LHCN-M2 (cell line): ENCODE measurements around the gene MYL4. TPM values are rescaled to one million over a fixed set of nuclear protein-coding genes. Genes with fewer than 3 reads are reported as not detected.
"Not testable (repeated sequence)": the region's sequence is repeated elsewhere in the genome, so short reads cannot be mapped to it uniquely, and the experiment has no call there.

Experiments used
- DNase-seq: peaks from one replicate; pipeline ENCODE4 v3.0.0-alpha.2; 2012; ENCODE audit warnings: low read depth
- total RNA-seq: library from RNA; depleted of rRNA; stranded (reverse); fragments of >200 nt; gene quantifications from 2 replicates; pipeline ENCODE4 v1.2.3, GENCODE V29; 2014

MYL4 gene
- total RNA-seq, 1 experiment from 2014 or later = 0.69 TPM

DNA sequence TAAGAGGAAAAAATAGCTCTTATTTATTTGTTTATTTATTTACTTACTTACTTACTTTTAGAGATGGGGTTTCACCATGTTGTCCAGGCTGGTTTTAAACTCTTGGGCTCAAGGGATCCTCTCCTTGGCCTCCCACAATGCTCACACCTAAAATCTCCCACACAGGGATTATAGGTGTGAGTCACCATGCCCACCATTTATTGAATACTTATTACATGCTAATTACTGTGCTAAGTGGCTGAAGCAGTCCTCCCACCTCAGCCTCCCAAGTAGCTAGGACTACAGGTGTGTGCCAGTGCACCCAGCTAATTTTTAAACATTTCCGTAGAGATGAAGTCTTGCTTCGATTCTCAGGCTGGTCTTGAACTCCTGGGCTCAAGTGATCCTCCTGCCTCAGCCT, 33.5 kb downstream of the MYL4 start:
- no peak for DNase-seq

DNA sequence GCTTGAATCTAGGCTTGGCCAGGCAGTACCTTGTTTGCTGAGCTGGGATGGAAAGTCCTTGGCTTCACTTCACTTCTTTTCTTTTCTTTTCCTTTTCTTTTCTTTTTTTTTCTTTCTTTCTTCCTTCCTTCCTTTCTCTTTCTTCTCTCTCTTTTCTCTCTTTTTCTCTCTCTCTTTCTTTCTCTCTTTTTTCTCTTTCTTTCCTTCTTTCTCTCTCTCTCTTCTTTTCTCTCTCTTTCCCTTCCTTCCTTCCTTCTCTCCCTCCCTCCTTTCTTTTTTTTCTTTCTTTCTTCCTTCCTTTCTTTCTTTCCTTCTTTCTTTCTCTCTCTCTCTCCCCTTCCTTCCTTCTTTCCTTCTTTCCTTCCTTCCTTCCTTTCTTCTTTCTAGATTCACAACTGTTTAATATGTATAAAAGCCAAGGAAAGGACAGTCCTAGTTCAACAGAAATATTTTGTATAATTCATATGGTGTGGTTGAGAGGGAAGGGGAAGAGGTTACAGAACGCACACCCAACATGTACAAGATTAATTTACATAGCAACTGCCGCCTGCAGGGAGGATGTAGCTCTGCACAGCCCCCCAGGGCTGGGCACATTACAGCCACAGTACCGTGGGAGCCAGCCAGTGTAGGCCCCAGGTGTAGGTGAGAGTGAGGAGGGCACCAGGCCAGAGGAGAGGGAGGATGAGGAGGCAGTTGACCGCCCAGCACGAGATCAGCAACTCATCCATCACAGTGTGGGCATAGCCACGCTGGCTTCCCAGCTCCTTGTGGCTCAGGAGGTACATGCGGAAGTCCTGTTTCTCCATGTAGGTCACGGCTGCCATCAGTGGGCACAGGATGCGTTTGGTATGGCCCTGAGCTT, 34.8 kb downstream of the MYL4 start:
- DNase-seq = no peak

DNA sequence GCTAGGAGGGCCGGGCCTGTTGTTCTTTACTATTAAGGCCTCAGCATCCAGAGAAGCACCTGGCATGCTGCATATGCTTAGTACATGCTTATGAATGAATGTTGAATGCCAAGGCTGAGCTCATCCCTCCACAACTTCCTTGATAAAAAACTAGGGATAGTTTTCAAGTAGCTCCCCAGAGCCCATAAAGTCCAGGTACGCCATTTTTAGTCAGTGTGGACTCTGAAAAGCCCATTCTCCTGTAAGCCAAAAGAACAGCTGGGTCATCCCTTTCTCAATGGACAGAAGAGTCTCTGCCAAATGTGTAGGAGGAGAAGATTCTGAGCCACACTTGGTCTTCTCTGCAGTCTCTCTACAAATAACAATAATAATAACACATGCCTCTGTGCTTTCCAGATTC, 35.5 kb downstream of the MYL4 start:
- no peak for DNase-seq

DNA sequence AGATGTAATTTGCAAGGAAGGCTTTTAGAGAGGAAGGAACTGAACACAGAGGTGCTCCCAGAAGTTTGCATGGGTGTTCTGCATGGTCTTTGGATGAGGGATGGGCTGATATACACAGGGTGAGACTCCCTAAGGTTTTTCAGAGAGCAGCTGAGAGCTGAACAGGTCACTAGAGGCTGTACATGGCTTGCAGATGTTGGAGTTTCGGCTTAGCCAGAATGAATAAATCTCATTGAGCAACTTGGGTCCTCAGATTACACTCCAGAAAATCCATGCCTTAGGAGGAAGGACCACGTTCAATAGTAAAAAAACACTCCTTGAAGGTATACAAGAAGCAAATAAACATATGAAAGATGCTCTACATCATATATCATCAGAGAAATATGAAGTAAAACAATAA, 37.0 kb downstream of the MYL4 start:
- no peak for DNase-seq

DNA sequence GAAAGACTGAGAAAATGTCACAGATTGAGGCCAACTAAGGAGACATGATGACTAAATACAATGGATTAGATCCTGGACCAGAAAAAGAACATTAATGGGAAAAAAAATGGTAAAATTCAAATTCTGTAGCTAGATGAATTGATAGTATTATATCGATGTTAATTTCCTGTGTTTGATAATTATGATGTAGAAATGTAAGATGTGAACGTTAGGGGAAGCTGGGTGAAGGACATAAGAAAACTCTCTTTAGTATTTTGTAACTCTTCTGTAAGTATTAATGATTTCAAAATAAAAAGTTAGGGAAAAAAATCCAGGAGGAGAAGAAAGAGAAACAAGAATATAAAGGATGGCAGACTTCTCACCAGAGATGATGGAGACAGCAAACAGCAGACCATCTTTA, 41.7 kb downstream of the MYL4 start:
- DNase-seq = no peak

DNA sequence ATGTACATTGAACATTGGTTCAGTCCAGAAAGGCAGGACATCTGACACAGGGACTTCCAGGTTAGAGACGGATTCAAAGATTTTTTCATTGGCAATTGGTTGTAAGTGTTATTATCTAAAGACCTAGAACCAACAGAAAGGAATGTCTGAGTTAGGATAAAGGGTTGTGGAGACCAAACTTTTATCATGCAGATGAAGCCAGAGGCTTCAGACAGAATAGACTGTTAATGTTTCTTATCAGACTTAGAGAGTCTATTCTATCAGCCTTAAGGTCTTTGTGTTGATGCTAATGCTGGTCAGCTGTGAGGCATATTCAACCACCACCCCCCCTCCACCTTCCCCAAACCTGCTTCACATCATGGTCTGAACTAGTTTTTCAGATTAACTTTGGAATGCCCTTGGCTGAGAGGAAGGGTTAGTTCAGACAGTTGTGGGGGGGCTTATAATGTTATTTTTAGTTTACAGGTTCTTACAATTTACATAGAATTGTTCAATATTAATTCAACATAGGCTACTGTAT, 42.3 kb downstream of the MYL4 start:
- no peak for DNase-seq

DNA sequence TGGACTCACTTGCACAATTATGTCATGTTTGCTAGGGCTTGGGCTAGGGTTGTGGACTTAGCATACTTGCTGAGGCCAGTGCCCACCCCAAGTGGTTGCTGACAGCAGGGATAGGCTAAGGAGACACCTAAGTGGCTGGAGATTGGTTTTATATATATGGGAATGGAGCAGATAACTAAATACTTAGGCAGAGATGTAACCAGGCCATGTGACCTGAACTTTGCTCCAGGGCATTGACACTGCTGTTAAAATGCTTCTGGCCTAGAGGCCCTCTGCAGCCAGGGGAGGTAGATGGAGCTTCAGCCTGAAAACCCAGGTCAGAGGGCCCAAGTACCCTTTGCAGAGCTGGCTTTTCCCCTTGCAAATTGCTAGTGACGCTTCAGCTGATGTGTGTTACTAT, 43.1 kb downstream of the MYL4 start:
- no peak for DNase-seq

DNA sequence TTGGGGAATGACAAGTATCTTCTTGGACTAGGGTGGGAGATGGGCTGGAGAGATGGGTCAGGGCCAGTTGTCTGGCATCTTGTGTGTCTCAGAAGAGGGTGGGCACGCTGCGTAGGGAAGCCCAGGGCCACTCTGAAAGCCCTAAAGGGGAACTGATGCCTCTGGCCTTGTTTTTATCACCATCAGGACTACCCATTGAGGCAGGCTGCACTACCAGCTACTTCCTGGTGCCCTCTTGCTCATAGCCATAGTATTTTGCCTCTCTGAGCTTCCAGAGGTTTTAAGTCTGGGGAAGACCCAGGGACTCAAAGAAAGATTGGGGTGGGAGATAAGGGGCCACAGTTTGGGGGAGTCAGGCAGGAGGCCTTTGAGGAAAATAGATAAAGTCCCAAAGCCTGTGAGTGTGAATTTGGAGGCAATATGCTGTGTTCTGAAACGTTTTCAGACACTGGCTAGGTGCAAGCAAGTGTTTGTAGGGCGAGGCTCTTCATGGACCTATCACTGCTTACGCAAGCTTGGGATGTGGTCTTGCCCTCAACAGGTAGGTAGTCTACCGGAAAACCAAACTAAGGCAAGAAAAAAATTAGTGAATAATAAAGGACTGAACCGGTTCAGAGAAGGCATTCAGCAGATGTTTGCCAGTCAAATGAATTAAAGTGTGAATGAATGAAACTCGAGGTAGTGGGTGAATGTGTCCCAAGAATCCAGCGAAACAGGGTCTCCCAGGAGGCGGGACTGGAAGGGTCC, 43.8 kb downstream of the MYL4 start:
- DNase-seq = no peak

DNA sequence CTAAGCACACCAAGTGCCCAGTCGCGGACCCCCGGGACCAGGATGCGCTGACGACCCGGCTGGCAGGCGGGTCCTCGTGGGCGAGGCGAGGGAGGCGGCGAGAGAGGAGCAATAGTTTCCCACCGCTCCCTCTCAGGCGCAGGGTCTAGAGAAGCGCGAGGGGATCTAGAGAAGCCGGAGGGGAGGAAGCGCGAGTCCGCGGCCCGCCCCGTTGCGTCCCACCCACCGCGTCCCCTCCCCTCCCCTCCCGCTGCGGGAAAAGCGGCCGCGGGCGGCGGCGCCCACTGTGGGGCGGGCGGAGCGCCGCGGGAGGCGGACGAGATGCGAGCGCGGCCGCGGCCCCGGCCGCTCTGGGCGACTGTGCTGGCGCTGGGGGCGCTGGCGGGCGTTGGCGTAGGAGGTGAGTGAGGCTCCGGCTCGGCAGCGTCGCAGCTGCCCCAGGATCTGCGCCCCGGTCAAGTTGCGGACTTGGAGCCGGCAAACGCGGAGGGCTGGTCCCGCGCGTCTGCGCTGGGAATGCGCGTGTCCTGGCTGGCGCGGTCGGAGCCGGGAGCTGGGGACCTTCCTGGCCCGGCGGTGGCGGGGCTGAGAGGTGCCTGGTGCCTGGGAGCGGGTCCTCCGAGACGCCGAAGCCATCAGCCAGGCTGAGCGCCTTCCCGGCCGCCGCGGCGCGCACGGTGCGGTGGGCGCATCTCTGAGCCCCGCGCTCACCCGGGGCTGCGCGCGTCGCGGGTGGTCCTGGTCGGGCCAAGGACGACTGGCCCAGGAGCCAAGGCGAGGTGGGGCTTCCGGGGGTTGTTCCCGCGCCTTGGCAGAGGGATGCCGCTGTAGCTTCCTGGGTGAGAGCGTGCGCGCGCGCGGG, 44.6 kb downstream of the MYL4 start, which contains the start of gene ITGB3:
ITGB3 (plus strand) TSS at position 287 of the 862 bp plus-strand sequence; CDS start at position 322, 35 bp downstream.
- DNase-seq = peak; percentile 70

DNA sequence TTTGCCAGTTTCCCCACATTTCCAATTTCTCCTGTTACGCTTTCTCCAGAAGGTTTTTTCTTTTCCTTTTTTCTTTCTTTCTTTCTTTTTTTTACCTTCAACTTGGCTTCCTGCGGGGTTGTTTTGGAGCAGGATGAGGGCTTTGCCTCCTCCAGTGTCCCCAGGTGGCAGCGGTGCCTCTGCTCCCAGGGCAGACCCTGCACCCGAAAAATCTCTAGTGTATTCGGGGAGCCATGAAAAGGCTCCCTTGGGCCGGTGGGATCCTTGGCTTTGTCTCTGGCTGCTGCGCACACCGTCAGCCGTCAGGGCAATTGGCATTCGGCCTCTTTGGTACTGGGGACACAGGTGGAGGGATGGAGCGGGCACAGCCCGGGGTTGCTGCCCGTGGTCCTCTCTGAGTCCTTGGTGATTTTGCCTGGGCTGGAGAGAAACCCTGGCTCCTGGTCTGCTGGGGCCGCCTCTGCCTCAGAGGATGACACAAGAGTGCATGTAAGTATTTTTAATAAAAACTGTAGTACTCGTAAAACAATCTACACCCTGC, 45.3 kb downstream of the MYL4 start:
- DNase-seq = no peak

DNA sequence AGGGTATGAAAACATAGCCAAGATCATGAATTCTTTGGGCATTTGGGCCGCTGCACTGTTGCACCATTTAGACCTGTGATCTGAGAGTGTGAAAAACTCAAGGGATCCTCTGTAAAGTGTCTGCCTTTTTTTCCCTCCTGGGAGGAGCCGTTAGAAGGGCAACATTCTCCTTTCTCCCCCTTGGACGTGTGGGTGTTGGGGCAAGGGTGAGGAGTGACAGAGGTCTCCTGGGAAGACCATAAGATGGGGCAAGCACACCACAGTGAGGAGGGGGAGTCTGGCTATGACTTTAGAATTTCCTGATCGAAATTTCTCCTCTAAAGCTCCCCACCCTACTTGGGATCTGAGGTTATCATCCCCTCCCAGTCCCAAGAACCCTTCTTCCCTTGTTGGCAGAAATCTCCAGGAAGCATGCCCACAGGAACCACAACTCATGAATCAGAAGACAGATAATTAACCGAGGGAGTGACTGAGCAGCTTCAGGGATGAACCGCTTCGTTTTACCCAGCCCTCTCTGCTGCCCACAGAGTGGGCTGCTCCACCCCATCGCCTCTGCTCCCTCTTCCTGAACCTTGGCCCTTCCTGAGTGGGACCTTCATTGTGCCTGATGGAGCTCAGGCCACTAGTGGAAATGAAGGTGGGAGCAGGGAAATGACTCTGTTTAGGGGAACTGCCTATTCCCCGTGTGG, 48.6 kb downstream of the MYL4 start:
- peak; percentile 91 for DNase-seq

DNA sequence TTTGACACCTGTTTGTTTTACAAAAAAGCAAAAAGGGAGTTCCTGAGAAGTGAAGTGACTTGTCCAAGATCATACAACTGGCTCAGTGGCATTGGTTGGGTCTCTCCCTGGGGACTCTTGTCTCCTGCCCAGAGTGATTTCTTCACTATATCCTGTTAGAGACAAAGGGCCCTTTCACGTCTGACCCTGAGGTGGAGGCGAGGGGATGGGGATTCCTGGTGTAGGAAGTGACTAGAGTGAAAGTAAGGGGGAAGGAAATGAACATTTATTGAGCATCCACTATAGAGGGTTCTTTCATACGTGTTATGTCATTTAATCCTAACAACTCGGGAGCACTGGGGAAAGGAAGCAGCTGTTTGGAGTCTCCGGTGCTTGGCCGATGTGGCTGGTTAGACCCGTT, 53.4 kb downstream of the MYL4 start:
- no peak for DNase-seq

DNA sequence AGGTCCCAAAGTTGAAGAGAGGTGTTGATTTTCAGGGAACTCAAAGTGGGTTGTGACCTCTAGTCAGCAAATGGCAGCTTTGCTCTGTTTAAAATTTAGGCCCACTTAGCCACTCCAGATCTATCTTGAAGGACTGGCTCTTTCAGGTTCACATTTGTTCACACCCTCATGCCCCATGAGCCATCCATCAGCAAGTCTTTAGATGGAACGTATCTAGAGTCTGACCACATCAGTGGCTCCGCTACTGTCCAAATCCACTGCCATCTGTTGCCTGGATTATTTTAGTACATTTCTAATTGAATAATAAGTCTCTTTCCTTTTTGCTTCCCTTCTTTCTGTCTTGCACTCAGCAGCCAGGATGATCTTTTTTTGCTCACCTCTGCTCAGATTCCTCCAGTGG, 55.0 kb downstream of the MYL4 start:
- DNase-seq = no peak

DNA sequence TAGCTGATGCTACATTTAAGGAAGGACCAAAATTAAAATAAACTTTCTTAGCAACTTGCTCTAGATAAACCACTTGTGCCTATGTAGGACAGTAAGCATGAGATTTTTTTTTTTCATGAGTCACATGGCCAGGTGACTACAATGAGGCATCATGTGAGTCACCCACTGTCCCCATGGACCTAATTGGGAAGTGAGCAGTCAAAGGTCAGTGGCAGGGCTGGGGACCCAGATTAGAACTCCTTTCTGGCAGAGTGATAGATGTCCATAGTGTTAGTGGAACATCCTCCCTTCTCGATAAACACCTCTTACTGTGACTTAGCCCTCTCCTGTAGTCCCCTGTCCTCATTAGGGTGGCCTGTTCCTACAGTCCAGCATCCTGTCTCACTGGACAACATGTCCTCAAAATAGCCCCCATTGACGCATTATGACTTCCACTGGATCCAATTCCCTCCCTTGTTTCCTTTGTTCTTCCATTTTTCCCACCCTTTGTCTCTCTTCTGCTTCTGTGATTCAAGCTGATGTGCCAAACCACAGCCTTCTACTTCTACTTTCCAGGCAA, 56.9 kb downstream of the MYL4 start:
- DNase-seq = peak; percentile 88

DNA sequence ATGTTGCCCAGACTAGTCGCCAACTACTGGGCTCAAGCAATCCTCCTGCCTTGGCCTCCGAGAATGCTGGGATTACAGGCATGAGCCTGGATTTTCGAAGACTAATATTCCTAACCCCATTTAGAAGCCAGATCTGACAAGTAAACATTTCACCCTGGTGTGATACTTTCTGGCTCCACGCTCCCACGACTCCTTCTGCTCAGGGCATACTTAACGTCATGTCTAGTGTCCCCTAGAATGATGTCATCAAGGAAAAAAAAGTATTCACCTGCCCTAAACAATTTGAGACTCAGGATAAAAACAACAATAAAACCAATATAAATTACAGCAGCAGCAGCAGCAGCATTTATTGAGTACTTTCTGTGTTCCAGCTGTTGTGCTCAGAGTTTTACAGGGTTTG, 57.6 kb downstream of the MYL4 start:
- no peak for DNase-seq

DNA sequence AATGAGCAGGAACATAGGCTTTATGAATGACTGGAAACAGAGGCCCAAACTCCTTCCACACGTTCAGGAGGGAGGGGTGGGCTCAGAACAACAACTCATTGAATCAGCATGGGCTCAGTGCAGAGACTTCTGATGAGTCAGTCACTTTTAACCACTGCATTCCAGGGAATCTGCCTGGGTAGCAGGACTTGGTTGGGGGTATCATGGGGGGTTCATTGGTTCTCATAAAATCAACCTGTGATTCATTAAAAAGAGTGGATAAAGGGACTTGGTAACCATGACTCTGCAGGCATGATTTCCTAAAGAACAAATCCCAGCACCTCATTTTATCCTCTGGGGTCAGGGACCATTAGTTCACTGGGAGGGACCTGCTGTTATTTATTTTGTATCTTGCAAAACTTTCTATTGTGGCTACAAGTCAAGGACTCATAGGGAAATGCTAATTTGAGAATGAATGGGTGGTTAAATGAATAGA, 58.2 kb downstream of the MYL4 start:
- DNase-seq = peak; percentile 94

DNA sequence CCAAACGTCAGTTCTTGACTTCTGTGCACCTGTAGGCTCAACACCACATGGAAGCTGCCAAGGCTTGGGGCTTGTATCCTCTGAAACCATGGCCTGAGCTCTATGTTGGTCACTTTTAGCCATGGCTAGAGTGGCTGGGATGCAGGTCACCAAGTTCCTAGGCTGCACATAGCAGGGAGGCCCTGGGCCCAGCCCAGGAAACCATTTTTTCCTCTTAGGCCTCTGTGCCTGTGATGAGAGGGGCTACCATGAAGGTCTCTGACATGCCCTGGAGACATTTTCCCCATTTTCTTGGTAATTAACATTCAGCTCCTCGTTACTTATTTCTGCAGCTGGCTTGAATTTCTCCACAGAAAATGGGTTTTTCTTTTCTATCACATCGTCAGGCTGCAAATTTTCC, 59.8 kb downstream of the MYL4 start:
- not testable (repeated sequence) for DNase-seq

DNA sequence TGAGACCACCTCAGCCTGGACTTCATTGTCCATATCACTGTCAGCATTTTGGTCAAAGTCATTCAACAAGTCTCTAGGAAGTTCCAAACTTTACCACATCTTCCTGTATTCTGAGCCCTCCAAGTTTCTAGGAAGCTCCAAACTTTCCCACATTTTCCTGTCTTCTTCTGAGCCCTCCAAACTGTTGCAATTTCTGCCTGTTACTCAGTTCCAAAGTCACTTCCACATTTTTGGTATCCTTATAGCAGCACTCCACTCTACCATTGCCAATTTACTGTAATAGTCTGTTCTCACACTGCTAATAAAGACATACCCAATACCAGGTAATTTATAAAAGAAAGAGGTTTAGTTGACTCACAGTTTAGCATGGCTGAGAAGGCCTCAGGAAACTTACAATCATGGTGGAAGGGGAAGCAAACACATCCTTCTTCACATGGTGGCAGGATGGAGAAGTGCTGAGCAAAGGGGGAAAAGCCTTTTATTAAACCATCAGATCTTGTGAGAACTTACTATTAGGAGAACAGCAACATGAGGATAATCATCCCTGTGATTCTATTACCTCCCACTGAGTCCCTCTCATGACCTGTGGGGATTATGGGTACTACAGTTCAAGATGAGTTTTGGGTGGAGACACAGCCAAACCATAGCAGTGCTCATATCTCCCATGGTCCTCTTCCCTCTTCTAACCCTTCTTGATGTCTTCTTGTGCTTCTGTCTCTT, 60.6 kb downstream of the MYL4 start:
- DNase-seq = not testable (repeated sequence)

DNA sequence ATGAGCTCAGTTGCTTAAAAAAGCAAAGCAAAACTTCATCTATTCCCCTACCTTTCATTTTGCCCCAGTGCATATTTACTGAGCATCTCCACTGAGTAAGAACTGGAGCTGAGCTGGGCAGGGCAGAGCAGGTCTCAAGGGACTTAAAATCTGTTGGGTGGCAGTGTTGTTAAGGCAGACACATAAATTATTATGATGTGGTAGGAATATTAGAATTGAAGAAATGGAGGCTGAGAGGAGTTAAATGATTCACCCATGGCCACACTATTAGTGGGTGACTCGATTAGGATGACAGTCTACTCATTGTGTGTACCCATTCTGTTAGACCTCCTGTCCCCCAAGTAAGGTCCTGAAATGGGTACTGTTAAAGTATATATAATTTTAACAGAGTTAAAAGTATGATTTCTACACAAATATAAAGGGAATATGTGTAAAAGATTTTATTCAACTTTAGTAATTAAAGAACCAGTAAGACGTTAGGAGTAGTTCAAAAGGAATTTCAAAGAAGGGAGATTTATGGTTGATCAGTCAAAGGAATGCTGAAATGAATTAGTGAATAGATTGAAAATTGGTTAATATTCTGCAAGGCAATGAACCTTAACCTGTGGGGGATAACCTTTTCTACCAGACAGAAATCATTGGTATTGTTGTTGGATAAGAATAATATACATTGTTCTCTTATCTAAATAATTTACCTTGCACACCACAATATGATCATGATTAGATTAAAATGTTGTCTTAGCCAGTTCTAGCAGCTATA, 62.0 kb downstream of the MYL4 start:
- no peak for DNase-seq
